Inflammatory macrophage treated with lipopolysaccharide for 4 hours (primary cell): ENCODE data around the gene F2RL3.
"Not testable (repeated sequence)": the region's sequence is repeated elsewhere in the genome, so short reads cannot be mapped to it uniquely, and the experiment has no call there.

ENCODE experiments used
- DNase-seq: peaks from one replicate; pipeline ENCODE4 v3.0.0-alpha.2; 2020

Gene F2RL3

GRCh38 chr19:16888629-16889365 is at the start of gene F2RL3:
TSS of gene F2RL3 (plus strand) at chr19:16888999. CDS start at chr19:16889190, 191 bp downstream.
- DNase-seq, result peak; percentile 20

GRCh38 chr19:16841391-16841926 is 47.3 kb upstream of the F2RL3 start:
- no peak for DNase-seq

GRCh38 chr19:16846901-16847300 is 41.9 kb upstream of the F2RL3 start:
- no peak for DNase-seq

GRCh38 chr19:16847430-16847829 is 41.4 kb upstream of the F2RL3 start:
- DNase-seq, result peak; percentile 66

GRCh38 chr19:16849168-16849567 is 39.6 kb upstream of the F2RL3 start:
- DNase-seq, result no peak

GRCh38 chr19:16850133-16850532 is 38.7 kb upstream of the F2RL3 start:
- DNase-seq, result no peak

- no peak for DNase-seq
Measured at GRCh38 chr19:16851031-16851712, 37.6 kb upstream of the F2RL3 start.

- DNase-seq, result no peak
Measured at GRCh38 chr19:16853066-16853465, 35.7 kb upstream of the F2RL3 start.

- DNase-seq, result no peak
Measured at GRCh38 chr19:16856091-16856490, 32.7 kb upstream of the F2RL3 start.

- DNase-seq, result no peak
Measured at GRCh38 chr19:16859626-16860025, 29.2 kb upstream of the F2RL3 start.

GRCh38 chr19:16860118-16860517 is 28.7 kb upstream of the F2RL3 start:
- no peak for DNase-seq

- no peak for DNase-seq
Measured at GRCh38 chr19:16861011-16861410, 27.8 kb upstream of the F2RL3 start.

- no peak for DNase-seq
Measured at GRCh38 chr19:16861834-16862233, 27.0 kb upstream of the F2RL3 start.

GRCh38 chr19:16862826-16863415 is 25.9 kb upstream of the F2RL3 start:
- DNase-seq, result peak; percentile 85

GRCh38 chr19:16867211-16867610 is 21.6 kb upstream of the F2RL3 start:
- no peak for DNase-seq

GRCh38 chr19:16868423-16869130 is 20.2 kb upstream of the F2RL3 start:
- DNase-seq, result no peak

- DNase-seq, result no peak
Measured at GRCh38 chr19:16869331-16869972, 19.3 kb upstream of the F2RL3 start.

- DNase-seq, result no peak
Measured at GRCh38 chr19:16871871-16872270, 16.9 kb upstream of the F2RL3 start.

- DNase-seq, result no peak
Measured at GRCh38 chr19:16872728-16873127, 16.1 kb upstream of the F2RL3 start.

- DNase-seq, result no peak
Measured at GRCh38 chr19:16873594-16873993, 15.2 kb upstream of the F2RL3 start.

GRCh38 chr19:16874250-16874977 is 14.4 kb upstream of the F2RL3 start:
- DNase-seq, result no peak

GRCh38 chr19:16874978-16875299 is 13.9 kb upstream of the F2RL3 start:
- not testable (repeated sequence) for DNase-seq
